Left ventricle myocardium inferior (tissue), 1 donor: ENCODE data around the gene NUDT2. TPM values are rescaled to one million over a fixed set of nuclear protein-coding genes. Genes with fewer than 3 reads are reported as not detected.
A peak's percentile ranks its signal among the peaks of the same experiment; 100 is the strongest.

Source experiments
- DNase-seq: peaks from one replicate; pipeline ENCODE4 v3.0.0-alpha.2; 2020
- H3K27ac ChIP-seq: fragments of 200-600 bp; replicated peaks from 2 replicates; pipeline ENCODE4 v1.8.0; 2021
- H3K27me3 ChIP-seq: fragments of 200-600 bp; 2 replicates; pipeline ENCODE4 v1.8.0; 2021; ENCODE audit warnings: low read depth
- H3K36me3 ChIP-seq: fragments of 200-600 bp; 2 replicates; pipeline ENCODE4 v1.8.0; 2021
- H3K4me1 ChIP-seq: fragments of 200-600 bp; 2 replicates; pipeline ENCODE4 v1.8.0; 2021
- H3K4me3 ChIP-seq: fragments of 200-600 bp; 2 replicates; pipeline ENCODE4 v1.8.0; 2021; ENCODE audit warnings: mild to moderate bottlenecking, moderate library complexity
- H3K9me3 ChIP-seq: fragments of 200-600 bp; replicated peaks from 2 replicates; pipeline ENCODE4 v1.8.0; 2021
- CTCF ChIP-seq: fragments of 200-600 bp; IDR thresholded peaks from 2 replicates; pipeline ENCODE4 v1.8.0; 2021; ENCODE audit warnings: antibody characterized with exemption, mild to moderate bottlenecking, borderline replicate concordance
- intact Hi-C: fragments of 100-400 bp; cut with micrococcal nuclease; formaldehyde crosslinking; loops from one replicate; pipeline ENCODE4 v1.11.0; 2022
- total RNA-seq: library from RNA; stranded (reverse); fragmentation: NEBNext Ultra II Directional; extraction: Animal tissue kit (Norgen Biotek cat#: 25700); gene quantifications from one replicate; pipeline ENCODE4 v1.2.1, GENCODE V29; 2021
- donor health status: DM: no; HTN: yes; CAD: no; lungs with severe emphysema.

The NUDT2 gene
- total RNA-seq, 1 donor from 2014 or later = 22.2 TPM

GRCh38 chr9:34369636-34370035, 40.3 kb downstream of the NUDT2 start:
- Histone ChIP-seq H3K4me1 (peaks cover 15% of the 10 kb centered on the region), H3K36me3 (peaks cover 27% of the 10 kb centered on the region), H3K4me3 (no peak overlapping the region), H3K27me3 (peaks cover 16% of the 10 kb centered on the region), H3K27ac (no peak overlapping the region), H3K9me3 (no peaks in the 10 kb centered on the region)
- TF ChIP-seq CTCF = no peak
- no peak for DNase-seq
- intact Hi-C loops = no loop called here

- Histone ChIP-seq H3K27me3 (peaks cover 16% of the 10 kb centered on the region), H3K9me3 (no peaks in the 10 kb centered on the region), H3K27ac (no peak overlapping the region), H3K4me3 (peak overlapping the region; percentile 49), H3K4me1 (peaks cover 13% of the 10 kb centered on the region), H3K36me3 (peaks cover 27% of the 10 kb centered on the region)
- TF ChIP-seq CTCF = no peak
- DNase-seq = no peak
- intact Hi-C loops = no loop called here
Measured at GRCh38 chr9:34370335-34370969, 41.1 kb downstream of the NUDT2 start.

GRCh38 chr9:34370970-34371880, 41.9 kb downstream of the NUDT2 start:
- no peak for TF ChIP-seq CTCF
- H3K9me3 ChIP-seq = no peaks in the 10 kb centered on the region
- H3K27me3 ChIP-seq = peaks cover 16% of the 10 kb centered on the region
- peak overlapping the region; percentile 49 for H3K4me3 ChIP-seq
- no peak overlapping the region for H3K27ac ChIP-seq
- no peak for DNase-seq
- H3K36me3 ChIP-seq = peaks cover 27% of the 10 kb centered on the region
- peaks cover 20% of the 10 kb centered on the region for H3K4me1 ChIP-seq
- intact Hi-C loops = no loop called here

GRCh38 chr9:34371886-34372466, 42.6 kb downstream of the NUDT2 start:
- Histone ChIP-seq H3K4me1 (peaks cover 26% of the 10 kb centered on the region), H3K36me3 (peaks cover 27% of the 10 kb centered on the region), H3K4me3 (no peak overlapping the region), H3K27me3 (peaks cover 16% of the 10 kb centered on the region), H3K9me3 (no peaks in the 10 kb centered on the region), H3K27ac (no peak overlapping the region)
- intact Hi-C loops = no loop called here
- DNase-seq = no peak
- no peak for TF ChIP-seq CTCF

- H3K27ac ChIP-seq = no peak overlapping the region
- no peak overlapping the region for H3K4me3 ChIP-seq
- peaks cover 32% of the 10 kb centered on the region for H3K4me1 ChIP-seq
- H3K9me3 ChIP-seq = no peaks in the 10 kb centered on the region
- H3K36me3 ChIP-seq = peaks cover 27% of the 10 kb centered on the region
- intact Hi-C loops = no loop called here
- no peak for TF ChIP-seq CTCF
- H3K27me3 ChIP-seq = peaks cover 16% of the 10 kb centered on the region
- DNase-seq = no peak
Measured at GRCh38 chr9:34372467-34373011, 43.2 kb downstream of the NUDT2 start.
